Liver (tissue), 9 donors: Measurements from ENCODE around the gene RINL. TPM values are rescaled to one million over a fixed set of nuclear protein-coding genes. Genes with fewer than 3 reads are reported as not detected.

Source experiments
- DNase-seq: peaks from one replicate; pipeline ENCODE4 v3.0.0-alpha.2; 2017; ENCODE audit warnings: low spot score
- H3K27ac ChIP-seq, 2 donors: one replicate each; pipeline ENCODE4 v1.7.0; 2013; ENCODE audit warnings: inconsistent platforms in 2 of 2, low read length in 2 of 2, control low read depth in 1 of 2, low read depth in 1 of 2, mild to moderate bottlenecking in 1 of 2
- H3K27me3 ChIP-seq, 4 donors: one replicate each; pipeline versions ENCODE4 v1.6.1 to v1.7.0; 2013; ENCODE audit warnings: low read length in 3 of 4, inconsistent platforms in 1 of 4, mild to moderate bottlenecking in 1 of 4, moderate library complexity in 1 of 4; ENCODE audit not compliant: control insufficient read depth in 4 of 4, insufficient read depth in 4 of 4
- H3K36me3 ChIP-seq, 4 donors: one replicate each; pipeline versions ENCODE4 v1.6.1 to v1.7.0; 2013; ENCODE audit warnings: low read length in 3 of 4, mild to moderate bottlenecking in 3 of 4, low read depth in 1 of 4, moderate library complexity in 1 of 4; ENCODE audit not compliant: control insufficient read depth in 4 of 4, insufficient read depth in 3 of 4
- H3K4me1 ChIP-seq, 4 donors: one replicate each; pipeline versions ENCODE4 v1.6.1 to v1.7.0; 2013; ENCODE audit warnings: low read length in 3 of 4, mild to moderate bottlenecking in 3 of 4, moderate library complexity in 1 of 4; ENCODE audit not compliant: control insufficient read depth in 4 of 4, insufficient read depth in 4 of 4
- H3K4me3 ChIP-seq, 3 donors: one replicate each; pipeline versions ENCODE4 v1.6.1 to v1.7.0; 2013; ENCODE audit warnings: low read length in 3 of 3, control low read depth in 1 of 3, low read depth in 1 of 3, mild to moderate bottlenecking in 1 of 3
- H3K9ac ChIP-seq, 2 donors: one replicate each; pipeline ENCODE4 v1.7.0; 2013; ENCODE audit warnings: low read length in 2 of 2, mild to moderate bottlenecking in 2 of 2, moderate library complexity in 2 of 2, control low read depth in 1 of 2, low read depth in 1 of 2
- H3K9me3 ChIP-seq, 4 donors: one replicate each; pipeline versions ENCODE4 v1.6.1 to v1.7.0; 2013; ENCODE audit warnings: low read length in 3 of 4; ENCODE audit not compliant: control insufficient read depth in 4 of 4
- FOXA2 ChIP-seq: IDR thresholded peaks from 2 replicates; pipeline ENCODE4 v1.6.1; 2016; ENCODE audit warnings: antibody characterized with exemption
- GABPA ChIP-seq, 2 donors: IDR thresholded peaks in 1 of 2; conservative IDR thresholded peaks in 1 of 2; 2 replicates each; pipeline ENCODE4 v1.6.1; 2016; ENCODE audit warnings: antibody characterized with exemption in 2 of 2, mild to moderate bottlenecking in 1 of 2, moderate library complexity in 1 of 2
- HNF4A ChIP-seq, 2 donors: conservative IDR thresholded peaks; 2 replicates each; pipeline ENCODE4 v1.6.1; 2016; ENCODE audit warnings: antibody characterized with exemption in 2 of 2, mild to moderate bottlenecking in 2 of 2
- HNF4G ChIP-seq: IDR thresholded peaks from 2 replicates; pipeline ENCODE4 v1.6.1; 2016; ENCODE audit warnings: antibody characterized with exemption
- RAD21 ChIP-seq, 2 donors: IDR thresholded peaks; 2 replicates each; pipeline ENCODE4 v1.6.1; 2016; ENCODE audit warnings: antibody characterized with exemption in 2 of 2, mild to moderate bottlenecking in 2 of 2
- RXRA ChIP-seq, 2 donors: IDR thresholded peaks; 2 replicates each; pipeline ENCODE4 v1.6.1; 2017 to 2018; ENCODE audit warnings: antibody characterized with exemption in 2 of 2, mild to moderate bottlenecking in 1 of 2
- SP1 ChIP-seq: IDR thresholded peaks from 2 replicates; pipeline ENCODE4 v1.6.1; 2018; ENCODE audit warnings: antibody characterized with exemption, mild to moderate bottlenecking
- TAF1 ChIP-seq: conservative IDR thresholded peaks from 2 replicates; pipeline ENCODE4 v1.6.1; 2016; ENCODE audit warnings: antibody characterized with exemption, mild to moderate bottlenecking
- YY1 ChIP-seq: IDR thresholded peaks from 2 replicates; pipeline ENCODE4 v1.6.1; 2016; ENCODE audit warnings: antibody characterized with exemption, mild to moderate bottlenecking
- WGBS: extraction: QIAGEN DNeasy Blood & Tissue Kit; methylation state at CpG from one replicate; pipeline ENCODE4 v1.1.7; 2013; 5-methylcytosine and 5-hydroxymethylcytosine counted together
- polyA plus RNA-seq, 2 donors: library from polyadenylated mRNA; stranded (reverse) in 1 of 2; unstranded in 1 of 2; fragments of 200-250 nt in 1 of 2; fragments of >200 nt in 1 of 2; fragmentation: Nextera tagmentation in 1 of 2; extraction: Ambion mirVana in 1 of 2; gene quantifications; one replicate each; pipeline versions ENCODE4 v1.2.1 to v1.2.3, GENCODE V29; 2013 to 2015
- total RNA-seq, 2 donors: library from RNA; depleted of rRNA; stranded (reverse); fragments of >200 nt; gene quantifications; one replicate each; pipeline ENCODE4 v1.2.3, GENCODE V29; 2014
- TF ChIP-seq, protein P1 (sequence below): IDR thresholded peaks from 2 replicates; pipeline ENCODE4 v1.6.1; 2016; ENCODE audit warnings: antibody characterized with exemption
- TF ChIP-seq, protein P2 (sequence below): IDR thresholded peaks from 2 replicates; pipeline ENCODE4 v1.6.1; 2016; ENCODE audit warnings: antibody characterized with exemption
- TF ChIP-seq, protein P3 (sequence below): fragments of 150-350 bp; IDR thresholded peaks from 2 replicates; pipeline ENCODE4 v1.5.1; 2017; ENCODE audit warnings: improper control_type of control experiment, low read depth, low read length; ENCODE audit not compliant: missing input control
- donor health status: healthy.
- donor health status: healthy.
- donor health status: healthy.
- donor health status: healthy.
- donor health status: healthy.

Gene RINL
- total and polyA plus RNA-seq, 4 donors, result 4.9 to 8.7 (median 5.5) TPM

DNA sequence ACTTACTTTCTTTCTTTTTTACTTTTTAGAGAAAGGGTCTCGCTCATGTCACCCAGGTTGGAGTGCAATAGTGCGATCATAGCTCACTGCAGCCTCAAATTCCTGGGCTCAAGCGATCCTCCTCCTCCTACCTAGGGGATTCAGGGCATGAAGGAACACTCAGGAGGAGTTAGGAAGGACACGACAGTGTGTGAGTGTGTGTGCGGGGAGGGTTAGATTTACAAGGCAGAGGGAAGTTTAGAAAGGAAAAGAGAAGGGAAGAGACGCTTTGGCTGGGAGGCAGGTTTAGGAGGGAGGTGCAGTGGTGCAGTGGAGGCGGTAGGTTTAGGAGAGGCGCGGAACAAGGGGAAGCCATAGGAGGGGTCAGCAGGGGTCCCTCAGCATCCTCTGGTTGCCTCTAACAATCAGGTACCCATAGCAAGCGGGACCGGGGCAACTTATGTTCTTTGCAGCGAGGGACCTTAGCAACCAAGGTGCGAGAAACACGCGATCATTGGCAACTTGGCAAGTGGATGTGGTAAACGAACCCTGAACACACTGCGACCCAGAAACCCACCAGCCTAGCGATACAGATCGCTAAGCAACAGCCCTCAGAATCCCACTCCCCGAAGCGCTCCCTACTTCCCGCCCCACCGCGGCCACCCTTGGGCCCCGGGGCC is 20.8 kb upstream of the RINL start:
- no peaks in the 10 kb centered on the region for H3K9me3 ChIP-seq
- no peaks in the 10 kb centered on the region for H3K27me3 ChIP-seq
- TF ChIP-seq FOXA2, result no peak
- DNase-seq, result no peak
- H3K27ac ChIP-seq, result peak overlapping the region; percentile 79 to 83
- 10% methylated on average over 25 of the region's 25 CpGs for WGBS
- no peaks in the 10 kb centered on the region for H3K36me3 ChIP-seq
- H3K9ac ChIP-seq, result peak overlapping the region; percentile 77 to 91
- peaks cover 4 to 33% (median 15%) of the 10 kb centered on the region in 4 donors for H3K4me1 ChIP-seq
- H3K4me3 ChIP-seq, result peak overlapping the region; percentile 67 to 88 (median 86)

DNA sequence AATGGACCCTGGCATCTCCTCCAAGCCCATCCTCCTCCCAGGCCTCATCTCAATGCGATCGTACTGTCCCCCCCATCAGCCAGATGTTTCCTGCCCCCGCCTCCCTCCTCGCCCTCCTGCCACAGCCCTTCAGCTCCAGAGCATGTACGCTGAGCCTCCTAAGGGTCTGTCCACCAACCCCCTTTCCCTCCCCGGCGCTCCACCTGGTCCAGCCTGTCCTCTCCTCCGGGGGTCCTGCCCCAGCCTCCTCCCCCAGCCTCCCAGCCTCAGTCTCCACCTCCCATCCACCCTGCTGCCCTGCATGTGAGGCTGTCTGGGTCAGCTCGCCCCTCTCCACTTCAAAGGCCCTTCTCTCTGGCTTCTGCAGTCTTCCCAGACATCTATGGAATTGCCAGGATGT is 16.9 kb upstream of the RINL start:
- no peak for TF ChIP-seq FOXA2
- no peak for TF ChIP-seq RAD21 (IDR thresholded peaks at IDR 0.05)
- TF ChIP-seq, protein P1, sequence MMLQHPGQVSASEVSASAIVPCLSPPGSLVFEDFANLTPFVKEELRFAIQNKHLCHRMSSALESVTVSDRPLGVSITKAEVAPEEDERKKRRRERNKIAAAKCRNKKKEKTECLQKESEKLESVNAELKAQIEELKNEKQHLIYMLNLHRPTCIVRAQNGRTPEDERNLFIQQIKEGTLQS, result no peak
- TF ChIP-seq HNF4A (conservative IDR thresholded peaks at IDR 0.05), result no peak
- no peak for TF ChIP-seq TAF1
- TF ChIP-seq, protein P2, sequence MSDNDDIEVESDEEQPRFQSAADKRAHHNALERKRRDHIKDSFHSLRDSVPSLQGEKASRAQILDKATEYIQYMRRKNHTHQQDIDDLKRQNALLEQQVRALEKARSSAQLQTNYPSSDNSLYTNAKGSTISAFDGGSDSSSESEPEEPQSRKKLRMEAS, result no peak
- no peak for TF ChIP-seq SP1
- TF ChIP-seq HNF4G, result no peak
- TF ChIP-seq GABPA (IDR thresholded peaks at IDR 0.05 in 1 of 2, conservative IDR thresholded peaks at IDR 0.05 in 1 of 2), result no peak
- TF ChIP-seq, protein P3, sequence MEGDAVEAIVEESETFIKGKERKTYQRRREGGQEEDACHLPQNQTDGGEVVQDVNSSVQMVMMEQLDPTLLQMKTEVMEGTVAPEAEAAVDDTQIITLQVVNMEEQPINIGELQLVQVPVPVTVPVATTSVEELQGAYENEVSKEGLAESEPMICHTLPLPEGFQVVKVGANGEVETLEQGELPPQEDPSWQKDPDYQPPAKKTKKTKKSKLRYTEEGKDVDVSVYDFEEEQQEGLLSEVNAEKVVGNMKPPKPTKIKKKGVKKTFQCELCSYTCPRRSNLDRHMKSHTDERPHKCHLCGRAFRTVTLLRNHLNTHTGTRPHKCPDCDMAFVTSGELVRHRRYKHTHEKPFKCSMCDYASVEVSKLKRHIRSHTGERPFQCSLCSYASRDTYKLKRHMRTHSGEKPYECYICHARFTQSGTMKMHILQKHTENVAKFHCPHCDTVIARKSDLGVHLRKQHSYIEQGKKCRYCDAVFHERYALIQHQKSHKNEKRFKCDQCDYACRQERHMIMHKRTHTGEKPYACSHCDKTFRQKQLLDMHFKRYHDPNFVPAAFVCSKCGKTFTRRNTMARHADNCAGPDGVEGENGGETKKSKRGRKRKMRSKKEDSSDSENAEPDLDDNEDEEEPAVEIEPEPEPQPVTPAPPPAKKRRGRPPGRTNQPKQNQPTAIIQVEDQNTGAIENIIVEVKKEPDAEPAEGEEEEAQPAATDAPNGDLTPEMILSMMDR, result no peak
- Histone ChIP-seq H3K27me3 (no peaks in the 10 kb centered on the region), H3K4me3 (no peak overlapping the region), H3K27ac (no peak overlapping the region), H3K4me1 (peaks cover 4 to 16% (median 10%) of the 10 kb centered on the region in 4 donors), H3K9ac (no peak overlapping the region), H3K36me3 (peaks cover 0 to 6% (median 4%) of the 10 kb centered on the region in 4 donors), H3K9me3 (no peaks in the 10 kb centered on the region)
- no peak for DNase-seq
- 74% methylated on average over 9 of the region's 9 CpGs for WGBS

DNA sequence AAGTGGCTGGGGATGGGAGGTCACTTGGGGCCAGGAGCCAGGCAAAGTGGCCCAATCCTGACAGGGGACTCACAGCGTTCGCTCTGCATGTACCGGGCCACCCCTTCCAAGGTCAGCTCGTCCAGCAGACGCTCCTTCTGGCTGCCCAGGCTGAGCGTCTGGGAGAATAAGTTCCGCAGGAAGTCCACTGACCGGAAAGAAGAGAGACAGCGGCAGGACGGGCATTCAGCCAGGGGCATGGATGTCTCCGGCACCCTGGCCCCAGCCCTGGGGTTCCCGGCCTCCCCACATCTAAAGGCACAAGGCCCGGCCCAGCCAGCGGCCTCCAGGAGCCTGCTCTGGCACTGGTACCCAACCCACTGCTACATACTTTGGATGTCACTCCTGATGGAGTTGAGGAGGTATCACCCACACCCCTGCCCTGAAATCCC is 15.3 kb upstream of the RINL start:
- 84% methylated on average over 14 of the region's 14 CpGs for WGBS
- Histone ChIP-seq H3K9ac (no peak overlapping the region), H3K27ac (peak overlapping the region in 1 of 2 donors; percentile 18), H3K4me1 (peaks cover 0 to 7% (median 4%) of the 10 kb centered on the region in 4 donors), H3K27me3 (no peaks in the 10 kb centered on the region), H3K9me3 (no peaks in the 10 kb centered on the region), H3K4me3 (no peak overlapping the region), H3K36me3 (peaks cover 2 to 22% (median 18%) of the 10 kb centered on the region in 4 donors)
- DNase-seq, result no peak
- TF ChIP-seq, protein P3, result no peak
- TF ChIP-seq GABPA (IDR thresholded peaks at IDR 0.05 in 1 of 2, conservative IDR thresholded peaks at IDR 0.05 in 1 of 2), result no peak
- TF ChIP-seq SP1, result no peak
- TF ChIP-seq, protein P2, result no peak
- no peak for TF ChIP-seq RXRA (IDR thresholded peaks at IDR 0.05)
- no peak for TF ChIP-seq YY1
